Keratinocyte (primary cell): ENCODE data around the gene RPS3A. TPM values are rescaled to one million over a fixed set of nuclear protein-coding genes. Genes with fewer than 3 reads are reported as not detected.

ENCODE experiments used
- DNase-seq: peaks from one replicate; pipeline ENCODE4 v3.0.0-alpha.2; 2011; ENCODE audit warnings: low read depth, missing footprints, low spot score
- FAIRE-seq: peaks from 2 replicates; lab custom pipeline; 2011; peaks lifted over from hg19 to GRCh38; lab: Jason Lieb, UNC
- H2AFZ ChIP-seq: 2 replicates; pipeline ENCODE4 v1.6.0; 2012; ENCODE audit warnings: low read length, control low read depth, inconsistent platforms; ENCODE audit not compliant: control insufficient read depth
- H3K27ac ChIP-seq: 2 replicates; pipeline ENCODE4 v1.5.1; 2011; ENCODE audit warnings: low read length; ENCODE audit not compliant: control insufficient read depth, insufficient read depth
- H3K27me3 ChIP-seq: 3 replicates; pipeline ENCODE4 v1.6.0; 2011; ENCODE audit warnings: low read length; ENCODE audit not compliant: control insufficient read depth, insufficient read depth; ENCODE audit errors: extremely low read depth
- H3K36me3 ChIP-seq, 2 experiments: 2 replicates in 1 of 2; 3 replicates in 1 of 2; pipeline ENCODE4 v1.5.1; 2011; ENCODE audit warnings: low read length in 2 of 2, mild to moderate bottlenecking in 1 of 2; ENCODE audit not compliant: control insufficient read depth in 2 of 2, insufficient read depth in 2 of 2; ENCODE audit errors: extremely low read depth in 1 of 2
- H3K4me1 ChIP-seq: 3 replicates; pipeline ENCODE4 v1.5.1; 2011; ENCODE audit warnings: low read length; ENCODE audit not compliant: control insufficient read depth, insufficient read depth; ENCODE audit errors: extremely low read depth
- H3K4me2 ChIP-seq: 3 replicates; pipeline ENCODE4 v1.6.0; 2011; ENCODE audit warnings: low read depth, low read length; ENCODE audit not compliant: control insufficient read depth, insufficient read depth; ENCODE audit errors: extremely low read depth
- H3K4me3 ChIP-seq, 3 experiments: fragments of 200-600 bp in 1 of 3; sonication (generic) in 1 of 3; 2 replicates in 2 of 3; 3 replicates in 1 of 3; pipeline ENCODE4 v1.5.1; 2011 to 2016; ENCODE audit warnings: low read length in 3 of 3, mild to moderate bottlenecking in 3 of 3, control low read depth in 2 of 3, inconsistent platforms in 1 of 3, low read depth in 1 of 3, mixed read lengths in 1 of 3, mixed run types in 1 of 3, moderate library complexity in 1 of 3; ENCODE audit not compliant: control insufficient read depth in 2 of 3, insufficient read depth in 2 of 3; ENCODE audit errors: extremely low read depth in 1 of 3
- H3K79me2 ChIP-seq: 2 replicates; pipeline ENCODE4 v1.6.0; 2012; ENCODE audit warnings: low read length; ENCODE audit not compliant: control insufficient read depth, insufficient read depth
- H3K9ac ChIP-seq: 3 replicates; pipeline ENCODE4 v1.6.0; 2011; ENCODE audit warnings: low read length; ENCODE audit not compliant: control insufficient read depth, insufficient read depth; ENCODE audit errors: extremely low read depth
- H3K9me1 ChIP-seq: 3 replicates; pipeline ENCODE4 v1.6.0; 2011; ENCODE audit warnings: low read length; ENCODE audit not compliant: control insufficient read depth, insufficient read depth; ENCODE audit errors: extremely low read depth
- H3K9me3 ChIP-seq: 2 replicates; pipeline ENCODE4 v1.5.1; 2012; ENCODE audit warnings: low read depth, low read length; ENCODE audit not compliant: control insufficient read depth
- H4K20me1 ChIP-seq: 3 replicates; pipeline ENCODE4 v1.6.0; 2011; ENCODE audit warnings: low read length; ENCODE audit not compliant: control insufficient read depth, insufficient read depth; ENCODE audit errors: extremely low read depth
- CTCF ChIP-seq, 3 experiments: IDR thresholded peaks in 1 of 3; conservative IDR thresholded peaks in 1 of 3; optimal IDR thresholded peaks in 1 of 3; 2 replicates in 2 of 3; 3 replicates in 1 of 3; pipeline versions ENCODE3 to v1.5.1; 2011; ENCODE audit warnings: low read length in 3 of 3, mild to moderate bottlenecking in 3 of 3, moderate library complexity in 2 of 3, control low read depth in 1 of 3, inconsistent platforms in 1 of 3; ENCODE audit not compliant: insufficient read depth in 2 of 3; ENCODE audit errors: extremely low read depth in 1 of 3
- EZH2 ChIP-seq: IDR thresholded peaks from one replicate; pipeline ENCODE4 v1.6.1; 2012; ENCODE audit warnings: inconsistent platforms, mild to moderate bottlenecking, low read length, moderate library complexity
- dilution Hi-C: fragments of 300-500 bp; cut with MboI; formaldehyde crosslinking; loops from one replicate; pipeline ENCODE4 v1.7.0; 2020; ENCODE audit warnings: low sequenced_read_pairs; ENCODE audit not compliant: extremely low pct_ligation_motif_present
- polyA plus RNA-seq, 5 experiments: library from polyadenylated mRNA; depleted of rRNA in 3 of 5; stranded (reverse) in 3 of 5; stranded (forward) in 1 of 5; unstranded in 1 of 5; fragments of >200 nt; gene quantifications; 1 replicate in 1 of 5; 2 replicates in 3 of 5; 3 replicates in 1 of 5; pipeline versions ENCODE4 v1.2.1 to v1.2.3, GENCODE V29; 2011 to 2012; ENCODE audit warnings: missing spikeins in 2 of 5, low read depth in 1 of 5, low replicate concordance in 1 of 5

Gene RPS3A
- polyA plus RNA-seq, 1 donor (not counting 4 experiments of a cell fraction or from before 2014, with no cell fraction given): 3,377 TPM

GRCh38 chr4:151147000-151147399 is 47.6 kb downstream of the RPS3A start:
- Histone ChIP-seq H3K9me1 (no peaks in the 10 kb centered on the region), H4K20me1 (no peaks in the 10 kb centered on the region), H3K9me3 (no peaks in the 10 kb centered on the region), H3K4me3 (no peak overlapping the region), H3K27ac (no peak overlapping the region), H3K4me2 (no peak overlapping the region), H2AFZ (no peak overlapping the region), H3K9ac (no peak overlapping the region), H3K79me2 (no peaks in the 10 kb centered on the region), H3K36me3 (peaks cover 5 to 10% of the 10 kb centered on the region in 2 experiments), H3K4me1 (peaks cover 2% of the 10 kb centered on the region), H3K27me3 (no peaks in the 10 kb centered on the region)
- dilution Hi-C loops: no loop called here
- DNase-seq (no peak), FAIRE-seq (no peak)
- TF ChIP-seq EZH2 (no peak), CTCF (optimal IDR thresholded peaks at IDR 0.05 in 1 of 3, IDR thresholded peaks at IDR 0.05 in 1 of 3, conservative IDR thresholded peaks at IDR 0.05 in 1 of 3; ENCODE audit: extremely low read depth in 1 of 3, insufficient read depth in 2 of 3, low read length in 3 of 3) (no peak)

GRCh38 chr4:151148261-151148660 is 48.8 kb downstream of the RPS3A start:
- dilution Hi-C loops: no loop called here
- FAIRE-seq (no peak), DNase-seq (no peak)
- Histone ChIP-seq H3K9me3 (no peaks in the 10 kb centered on the region), H3K27ac (no peak overlapping the region), H2AFZ (no peak overlapping the region), H3K9me1 (no peaks in the 10 kb centered on the region), H3K4me3 (no peak overlapping the region), H4K20me1 (no peaks in the 10 kb centered on the region), H3K27me3 (no peaks in the 10 kb centered on the region), H3K4me2 (no peak overlapping the region), H3K36me3 (peaks cover 2 to 10% of the 10 kb centered on the region in 2 experiments), H3K4me1 (peaks cover 2% of the 10 kb centered on the region), H3K79me2 (no peaks in the 10 kb centered on the region), H3K9ac (no peak overlapping the region)
- TF ChIP-seq EZH2: no peak
- no peak for TF ChIP-seq CTCF (optimal IDR thresholded peaks at IDR 0.05 in 1 of 3, IDR thresholded peaks at IDR 0.05 in 1 of 3, conservative IDR thresholded peaks at IDR 0.05 in 1 of 3; ENCODE audit: extremely low read depth in 1 of 3, insufficient read depth in 2 of 3, low read length in 3 of 3)
